ENCODE measurements around the gene CDKN2D.

The CDKN2D gene

DNA sequence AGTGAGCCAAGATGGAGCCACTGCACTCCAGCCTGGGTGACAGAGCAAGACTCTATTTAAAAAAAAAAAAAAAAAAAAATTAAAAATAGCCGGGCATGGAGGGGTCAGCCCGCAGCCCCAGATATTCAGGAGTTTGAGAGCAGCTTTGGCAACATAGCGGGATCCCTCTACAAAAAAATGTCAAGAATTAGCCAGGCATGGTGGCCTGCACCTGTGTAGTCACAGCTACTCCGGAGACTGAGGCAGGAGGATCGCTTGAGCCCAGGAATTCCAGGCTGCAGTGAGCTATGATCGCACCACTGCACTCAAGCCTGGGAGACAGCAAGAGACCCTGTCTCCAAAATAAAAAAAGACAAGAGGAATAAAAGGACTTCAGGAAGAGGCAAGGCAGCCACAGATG is 17.6 kb upstream of the CDKN2D start:
- no peaks in the 10 kb centered on the region for H3F3A ChIP-seq (ENCODE audit: insufficient read depth, low read length)
- H3K9me3 ChIP-seq (ENCODE audit: low read length) = no peaks in the 10 kb centered on the region
- H3K27me3 ChIP-seq (ENCODE audit: insufficient read depth, low read length) = no peaks in the 10 kb centered on the region; the same call in 1 of the 2 replicates
- H3K9ac ChIP-seq (ENCODE audit: low read length) = no peak overlapping the region
- H3K36me3 ChIP-seq (ENCODE audit: insufficient read depth, low read length) = no peaks in the 10 kb centered on the region
- no peaks in the 10 kb centered on the region for H4K20me1 ChIP-seq (ENCODE audit: insufficient read depth, low read length)
- H3K27ac ChIP-seq (ENCODE audit: low read depth, low read length, poor library complexity, severe bottlenecking) = no peak overlapping the region
- no peak overlapping the region for H3K4me3 ChIP-seq (ENCODE audit: low read depth, low read length, poor library complexity, severe bottlenecking)
- H3K79me2 ChIP-seq (ENCODE audit: insufficient read depth, low read length) = no peaks in the 10 kb centered on the region
- no peaks in the 10 kb centered on the region for H3K9me2 ChIP-seq (ENCODE audit: low read depth, low read length)
- no peak overlapping the region for H3K4me2 ChIP-seq (ENCODE audit: low read length)
- peaks cover 3% of the 10 kb centered on the region for H3K4me1 ChIP-seq (ENCODE audit: insufficient read depth, low read length, severe bottlenecking)
- no peak for TF ChIP-seq CTCF (IDR thresholded peaks at IDR 0.05; ENCODE audit: low read length)
- no peak for TF ChIP-seq EZH2 (IDR thresholded peaks at IDR 0.05; ENCODE audit: borderline replicate concordance, low read length)
- no peak overlapping the region for H2AFZ ChIP-seq (ENCODE audit: low read length)

DNA sequence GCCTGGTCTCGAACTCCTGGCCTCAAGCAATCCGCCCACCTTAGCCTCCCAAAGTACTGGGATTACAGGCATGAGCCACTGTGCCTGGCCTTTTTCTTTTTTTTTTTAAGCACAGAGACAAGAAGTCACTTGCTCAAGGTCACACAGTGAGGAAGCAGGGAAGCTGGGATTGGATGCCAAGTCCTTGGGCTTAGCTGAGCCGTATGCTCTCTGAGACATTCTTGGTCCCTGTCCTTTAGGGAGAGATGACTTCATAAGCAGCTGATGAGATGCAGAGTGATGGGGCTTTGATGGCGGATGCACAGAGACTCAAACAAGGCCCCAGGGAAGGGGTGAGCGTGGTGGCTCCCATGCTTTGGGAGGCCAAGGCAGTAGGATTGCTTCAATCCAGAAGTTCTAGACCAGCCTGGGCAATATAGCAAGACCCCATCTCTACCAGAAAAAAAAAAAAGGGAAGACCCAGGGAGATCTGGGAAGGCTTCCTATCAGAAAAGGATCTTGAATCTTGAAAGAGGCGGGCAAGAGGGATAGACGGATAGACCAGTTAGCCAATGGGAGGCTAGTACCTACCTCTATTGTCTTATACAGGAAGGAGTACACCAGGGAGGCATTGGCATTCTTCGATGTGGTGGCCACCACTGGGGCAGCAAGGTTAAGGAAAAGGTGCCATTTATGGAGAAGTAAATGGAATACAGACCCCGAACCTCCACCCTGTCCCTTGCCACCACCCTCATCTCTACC is 14.4 kb upstream of the CDKN2D start:
- Histone ChIP-seq H3K4me2 (ENCODE audit: low read length) (no peak overlapping the region), H3K4me1 (ENCODE audit: insufficient read depth, low read length, severe bottlenecking) (peaks cover 6% of the 10 kb centered on the region), H3K27me3 (ENCODE audit: insufficient read depth, low read length) (no peaks in the 10 kb centered on the region; the same call in 1 of the 2 replicates), H3K9me3 (ENCODE audit: low read length) (no peaks in the 10 kb centered on the region), H3K9ac (ENCODE audit: low read length) (no peak overlapping the region), H3K79me2 (ENCODE audit: insufficient read depth, low read length) (no peaks in the 10 kb centered on the region), H3K27ac (ENCODE audit: low read depth, low read length, poor library complexity, severe bottlenecking) (no peak overlapping the region), H4K20me1 (ENCODE audit: insufficient read depth, low read length) (no peaks in the 10 kb centered on the region), H3F3A (ENCODE audit: insufficient read depth, low read length) (no peaks in the 10 kb centered on the region), H3K4me3 (ENCODE audit: low read depth, low read length, poor library complexity, severe bottlenecking) (no peak overlapping the region), H3K9me2 (ENCODE audit: low read depth, low read length) (no peaks in the 10 kb centered on the region), H3K36me3 (ENCODE audit: insufficient read depth, low read length) (no peaks in the 10 kb centered on the region), H2AFZ (ENCODE audit: low read length) (no peak overlapping the region)
- no peak for TF ChIP-seq CTCF (IDR thresholded peaks at IDR 0.05; ENCODE audit: low read length)
- TF ChIP-seq EZH2 (IDR thresholded peaks at IDR 0.05; ENCODE audit: borderline replicate concordance, low read length) = no peak

GRCh38 chr19:10582091-10582490 is 13.3 kb upstream of the CDKN2D start:
- TF ChIP-seq CTCF (IDR thresholded peaks at IDR 0.05; ENCODE audit: low read length) = no peak
- no peak for TF ChIP-seq EZH2 (IDR thresholded peaks at IDR 0.05; ENCODE audit: borderline replicate concordance, low read length)
- Histone ChIP-seq H3K9me3 (ENCODE audit: low read length) (no peaks in the 10 kb centered on the region), H3K36me3 (ENCODE audit: insufficient read depth, low read length) (no peaks in the 10 kb centered on the region), H3K79me2 (ENCODE audit: insufficient read depth, low read length) (no peaks in the 10 kb centered on the region), H3K4me2 (ENCODE audit: low read length) (no peak overlapping the region), H3K27me3 (ENCODE audit: insufficient read depth, low read length) (peaks cover under 1% of the 10 kb centered on the region; the same call in 1 of the 2 replicates), H4K20me1 (ENCODE audit: insufficient read depth, low read length) (no peaks in the 10 kb centered on the region), H3K9me2 (ENCODE audit: low read depth, low read length) (no peaks in the 10 kb centered on the region), H3K9ac (ENCODE audit: low read length) (no peak overlapping the region), H3F3A (ENCODE audit: insufficient read depth, low read length) (no peaks in the 10 kb centered on the region), H2AFZ (ENCODE audit: low read length) (no peak overlapping the region), H3K4me1 (ENCODE audit: insufficient read depth, low read length, severe bottlenecking) (peaks cover 6% of the 10 kb centered on the region), H3K27ac (ENCODE audit: low read depth, low read length, poor library complexity, severe bottlenecking) (no peak overlapping the region), H3K4me3 (ENCODE audit: low read depth, low read length, poor library complexity, severe bottlenecking) (no peak overlapping the region)
